HG03159 (cell line): Measurements from ENCODE around the gene SYNDIG1.

Source experiments
- ATAC-seq: cut with Tn5 transposase; IDR thresholded peaks from one replicate; pipeline ENCODE4 v1.9.1; 2021; ENCODE audit warnings: mild to moderate bottlenecking, moderate library complexity; ENCODE audit not compliant: unreplicated experiment

Gene SYNDIG1

GRCh38 chr20:24684421-24684871, 215.0 kb downstream of the SYNDIG1 start:
- no peak for ATAC-seq

DNA sequence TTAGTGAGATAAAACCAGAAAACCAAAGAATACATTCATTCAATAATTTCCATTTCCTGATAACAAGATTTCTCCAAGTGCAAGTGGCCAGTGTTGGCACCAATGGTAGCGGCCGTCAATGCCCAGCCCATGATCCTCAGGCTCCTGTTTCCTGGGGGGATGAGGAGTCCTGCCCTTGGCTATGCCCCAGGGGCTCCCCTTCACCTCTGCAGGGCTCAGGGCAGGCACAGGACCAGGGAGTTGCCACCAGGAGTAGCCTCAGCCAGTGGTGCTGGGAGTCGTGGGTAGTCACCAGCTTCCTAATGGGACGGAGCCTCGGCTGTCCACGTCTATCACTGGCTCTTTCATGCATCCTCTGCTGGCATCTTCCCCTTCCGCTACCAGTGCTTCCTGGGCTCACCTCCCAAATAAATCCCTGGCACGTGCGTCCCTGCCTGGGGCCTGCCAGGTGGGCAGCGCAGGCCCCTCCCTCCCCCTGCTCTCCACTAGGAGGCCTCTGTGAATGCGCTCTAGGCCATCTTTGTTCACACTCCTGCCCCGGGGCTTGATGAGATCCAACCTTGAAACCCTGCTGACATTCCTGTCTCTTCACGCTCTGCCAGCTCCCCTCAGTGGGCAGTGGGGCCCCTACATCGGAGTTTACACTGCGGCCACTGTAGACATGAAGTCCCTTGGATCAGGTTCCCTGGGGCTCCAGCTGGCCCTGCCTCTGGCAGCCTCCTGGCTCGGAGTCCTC, 215.7 kb downstream of the SYNDIG1 start:
- ATAC-seq = no peak

GRCh38 chr20:24685736-24686135, 216.3 kb downstream of the SYNDIG1 start:
- ATAC-seq = no peak

GRCh38 chr20:24686156-24686555, 216.7 kb downstream of the SYNDIG1 start:
- no peak for ATAC-seq

GRCh38 chr20:24690408-24690807, 221.0 kb downstream of the SYNDIG1 start:
- no peak for ATAC-seq

GRCh38 chr20:24691901-24692351, 222.5 kb downstream of the SYNDIG1 start:
- no peak for ATAC-seq

GRCh38 chr20:24692446-24693200, 223.2 kb downstream of the SYNDIG1 start:
- ATAC-seq = no peak

- no peak for ATAC-seq
These were observed 224.2 kb downstream of the SYNDIG1 start for GRCh38 chr20:24693466-24694156.

GRCh38 chr20:24694157-24694726, 224.8 kb downstream of the SYNDIG1 start:
- no peak for ATAC-seq

- no peak for ATAC-seq
These were observed 225.5 kb downstream of the SYNDIG1 start for GRCh38 chr20:24694727-24695528.

DNA sequence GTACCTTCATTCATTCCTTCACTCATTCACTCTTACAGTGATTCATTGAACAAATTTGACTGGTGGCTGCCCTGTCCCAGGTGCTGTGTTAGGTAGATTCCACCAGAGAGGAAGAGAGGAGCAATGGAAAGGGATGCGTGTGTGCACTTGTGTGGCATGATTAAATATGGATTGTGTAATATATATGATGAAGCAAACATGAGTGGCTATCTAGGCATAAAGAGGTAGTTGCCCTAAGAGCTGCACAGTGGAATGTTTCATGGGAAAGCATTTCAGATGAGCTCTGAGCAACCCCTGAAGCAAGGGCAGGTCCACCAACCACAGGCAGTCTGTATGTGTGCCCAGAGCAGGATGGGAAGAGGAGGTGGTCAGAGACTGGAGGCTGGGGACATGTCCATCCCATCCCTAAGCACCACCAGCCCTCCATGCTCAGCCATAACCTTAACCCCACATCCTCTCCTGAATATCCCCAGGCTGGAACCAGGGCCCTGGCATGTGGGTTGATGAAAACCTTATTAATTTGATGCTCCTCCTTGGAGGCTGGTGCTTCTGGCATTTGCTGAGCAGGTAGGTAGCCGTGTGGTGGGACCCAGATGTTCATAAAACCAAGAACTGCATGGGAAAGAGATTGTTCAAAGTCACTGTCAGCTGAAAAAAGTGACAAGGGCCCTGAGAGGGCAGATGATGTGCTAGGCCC, 226.2 kb downstream of the SYNDIG1 start:
- no peak for ATAC-seq

DNA sequence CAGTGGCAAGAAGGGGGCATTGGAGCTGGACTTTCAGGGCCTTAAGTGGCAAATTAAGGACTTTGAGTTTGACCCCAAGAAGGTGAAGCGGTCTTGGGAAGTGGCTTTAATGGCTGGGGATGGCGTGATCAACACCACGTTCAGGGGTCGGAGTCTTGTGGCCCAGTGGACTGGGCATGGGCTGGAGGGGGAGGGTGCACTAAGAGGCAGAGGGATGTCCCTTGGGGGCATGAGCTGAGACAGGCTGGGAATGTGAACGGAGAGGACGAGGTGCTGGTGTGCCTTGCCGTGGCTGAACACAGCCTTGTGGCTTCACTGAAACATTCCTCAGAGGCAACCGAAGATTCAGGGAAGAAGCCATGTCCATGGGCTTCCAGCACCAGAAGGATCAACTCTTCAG, 227.0 kb downstream of the SYNDIG1 start:
- ATAC-seq = no peak

DNA sequence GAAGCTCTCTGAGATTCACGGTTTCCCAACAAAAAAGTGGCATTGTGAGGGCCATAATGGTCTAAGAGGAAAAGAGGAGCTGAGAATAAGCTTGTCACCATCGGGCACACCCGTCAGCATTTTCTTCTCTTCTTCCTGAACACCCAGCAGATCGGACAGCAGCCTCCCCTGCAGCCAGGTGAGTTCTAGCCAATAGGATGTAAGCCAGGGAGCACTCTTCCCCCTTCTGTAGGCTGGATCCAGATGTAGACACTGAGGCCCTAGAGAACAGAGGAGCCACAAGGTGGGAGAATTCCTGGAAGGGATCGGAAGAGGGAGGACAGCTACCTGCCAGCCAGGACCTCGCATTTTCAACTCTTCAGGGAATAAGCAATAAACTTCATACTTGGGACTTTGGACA, 228.0 kb downstream of the SYNDIG1 start:
- ATAC-seq = no peak

DNA sequence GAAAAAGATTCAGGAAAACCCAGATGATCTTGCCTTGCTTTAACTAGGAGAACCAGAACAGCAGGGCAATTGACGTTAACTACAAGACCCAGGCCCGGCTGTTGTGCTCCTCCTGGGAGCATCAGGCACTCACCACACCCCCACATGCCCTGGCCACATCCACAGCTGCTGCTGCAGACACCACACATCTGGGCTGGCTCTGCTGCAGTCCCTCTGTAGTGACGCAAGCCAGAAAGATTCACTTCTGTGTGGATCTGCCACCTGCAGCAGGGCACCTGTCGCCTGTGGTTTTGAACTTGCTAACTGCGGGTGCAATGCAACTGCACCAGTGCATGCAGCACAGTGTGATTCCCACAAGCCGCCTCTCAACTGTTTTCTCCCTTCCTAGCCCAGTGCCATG, 228.8 kb downstream of the SYNDIG1 start:
- no peak for ATAC-seq

DNA sequence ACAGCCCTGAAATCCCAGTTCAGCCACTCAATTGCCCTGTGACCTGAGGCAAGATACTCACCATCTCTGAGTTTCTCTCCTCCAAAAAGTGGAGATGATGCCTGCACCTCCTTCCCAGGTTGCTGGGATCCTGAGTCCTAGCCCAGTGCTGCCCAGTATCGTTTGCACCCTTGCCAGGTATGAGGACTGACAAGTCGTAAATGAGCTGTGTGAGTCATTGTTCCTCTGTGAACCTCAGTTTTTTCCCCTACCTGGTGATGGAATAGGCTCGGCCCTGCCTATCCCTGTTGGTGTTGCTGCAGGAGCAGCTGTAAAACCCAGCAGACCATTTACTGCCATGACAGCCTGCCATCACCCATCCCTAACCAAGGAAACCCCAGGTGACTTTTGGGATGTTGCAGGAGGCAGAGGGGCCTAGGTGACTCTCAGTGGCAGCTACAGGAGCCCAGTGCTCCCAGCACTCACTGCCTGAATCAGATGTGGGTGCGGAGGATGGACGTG, 229.3 kb downstream of the SYNDIG1 start:
- ATAC-seq = no peak

DNA sequence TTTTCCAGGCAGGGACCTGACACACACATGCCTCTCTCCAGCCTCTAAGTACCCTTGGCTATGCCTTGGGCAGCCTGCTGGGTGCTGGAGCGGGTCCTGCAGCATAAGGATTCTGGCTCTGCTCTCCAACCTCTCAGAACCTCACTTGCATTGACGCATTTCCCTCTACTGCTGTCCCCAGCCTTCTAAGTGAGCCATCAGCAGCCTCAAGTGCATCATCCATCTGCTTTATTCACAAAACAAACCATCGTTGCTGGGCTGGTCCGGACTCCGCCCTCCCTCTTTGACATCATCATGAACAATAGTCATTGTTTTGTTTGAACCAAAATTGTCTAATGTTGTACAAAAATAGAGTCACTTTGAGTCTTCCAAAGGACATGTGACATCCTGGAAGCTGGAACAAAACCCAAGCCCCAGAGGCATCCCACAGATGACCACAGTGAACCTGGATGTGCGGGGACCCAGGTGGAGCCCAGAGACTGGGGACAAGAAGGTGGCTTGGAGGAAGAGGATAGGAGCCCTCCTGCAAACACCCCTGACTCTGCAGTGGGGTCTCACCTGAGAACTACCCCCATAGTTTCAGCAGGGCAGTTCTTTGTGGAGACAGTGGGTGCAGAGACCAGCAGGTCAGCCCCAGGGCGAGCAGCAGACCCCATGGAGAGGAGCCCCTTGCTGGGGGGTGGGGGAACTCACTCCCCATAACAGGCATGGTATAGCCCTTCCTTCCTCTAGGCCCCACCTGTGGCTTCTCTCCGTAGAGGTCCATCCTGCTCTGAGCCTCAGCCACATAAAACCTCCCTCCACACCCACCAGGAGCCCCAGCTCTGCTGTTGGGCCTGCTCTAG, 230.1 kb downstream of the SYNDIG1 start:
- ATAC-seq = no peak

DNA sequence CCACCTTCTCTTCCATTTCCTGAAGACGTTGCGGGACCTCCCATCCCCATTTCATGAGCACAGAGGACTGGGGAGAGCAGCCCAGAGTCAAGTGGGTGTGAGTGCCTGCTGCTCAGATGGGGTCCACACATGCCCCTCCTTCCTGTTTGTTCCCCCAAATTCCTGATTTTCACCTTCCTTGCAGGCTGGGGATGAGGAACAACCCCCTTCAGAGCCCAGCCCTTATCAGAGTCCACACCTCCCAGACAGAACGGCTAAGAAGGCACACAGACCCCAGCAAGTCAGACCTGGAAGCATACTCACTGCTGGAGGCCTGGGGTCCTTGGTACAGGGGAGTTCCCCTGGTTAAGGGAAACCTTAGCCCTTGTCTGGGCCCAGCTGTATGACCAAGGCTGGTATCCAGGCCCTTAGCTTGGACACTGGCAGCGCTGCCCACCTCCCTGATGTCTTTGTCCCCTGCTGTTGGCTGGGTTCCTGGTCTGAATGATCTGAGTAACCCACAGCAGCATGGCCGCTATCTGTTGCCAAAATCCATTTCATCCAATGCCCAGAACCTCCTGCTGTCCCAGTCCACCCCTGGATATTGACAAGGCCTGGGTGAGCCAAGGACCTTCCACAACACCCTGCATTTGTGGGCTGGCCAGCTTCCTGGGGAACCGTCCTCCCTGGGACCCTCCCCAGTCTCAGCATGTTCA, 230.9 kb downstream of the SYNDIG1 start:
- ATAC-seq = no peak

DNA sequence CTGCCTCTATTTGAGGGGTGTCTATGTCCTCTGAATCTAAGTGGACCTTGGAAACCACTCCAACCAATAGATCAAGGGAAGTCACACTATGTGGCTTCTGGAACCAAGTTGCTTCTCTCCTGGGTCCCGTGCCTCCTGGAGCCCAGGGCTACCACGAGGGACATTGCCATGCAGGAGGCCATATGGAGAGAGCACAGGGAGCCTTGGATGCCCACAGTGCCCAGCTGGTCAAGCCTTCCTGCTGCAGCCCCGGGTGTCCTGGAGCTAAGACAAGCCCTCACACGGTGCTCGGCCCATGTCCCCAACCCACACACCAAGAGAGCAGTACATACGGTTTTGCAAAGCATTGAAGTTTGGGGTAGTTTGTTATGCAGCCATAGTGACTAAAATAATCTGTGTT, 231.6 kb downstream of the SYNDIG1 start:
- ATAC-seq = no peak
